SK-N-SH treated with all-trans-retinoic acid at 6 μM for 48 hours (cell line): ENCODE results near the gene ALPG.

Experiments used
- ATAC-seq: fragments of 200-7000 bp; cut with Tn5 transposase; 3 replicates; pipeline ENCODE4 v1.9.1; 2020; ENCODE audit warnings: mild to moderate bottlenecking, moderate library complexity
- ARNTL ChIP-seq: fragments of 450-650 bp; formaldehyde crosslinking; IDR thresholded peaks from 2 replicates; pipeline ENCODE4 v1.5.0; 2020; ENCODE audit warnings: low read depth, mild to moderate bottlenecking, moderate library complexity, borderline replicate concordance
- BACH2 ChIP-seq: fragments of 250-450 bp; sonication (Bioruptor Pico); IDR thresholded peaks from 2 replicates; pipeline ENCODE4 v1.9.0; 2021; ENCODE audit warnings: mild to moderate bottlenecking, borderline replicate concordance
- ESRRG ChIP-seq: fragments of 250-450 bp; sonication (Bioruptor Pico); IDR thresholded peaks from 2 replicates; pipeline ENCODE4 v1.6.1; 2021; ENCODE audit warnings: mild to moderate bottlenecking
- GLIS3 ChIP-seq: fragments of 250-450 bp; sonication (Bioruptor Pico); IDR thresholded peaks from 2 replicates; pipeline ENCODE4 v1.5.0; 2020; ENCODE audit warnings: mild to moderate bottlenecking, moderate library complexity
- ISL1 ChIP-seq: fragments of 250-450 bp; sonication (Bioruptor Pico); IDR thresholded peaks from 2 replicates; pipeline ENCODE4 v2.1.2; 2022; ENCODE audit warnings: mild to moderate bottlenecking, moderate library complexity
- OSR1 ChIP-seq: fragments of 250-450 bp; sonication (Bioruptor Pico); IDR thresholded peaks from 2 replicates; pipeline ENCODE4 v1.8.0; 2022; ENCODE audit warnings: moderate library complexity, mild to moderate bottlenecking, inconsistent platforms
- RARB ChIP-seq: fragments of 250-450 bp; sonication (Bioruptor Pico); IDR thresholded peaks from 2 replicates; pipeline ENCODE4 v1.8.0; 2021; ENCODE audit warnings: mild to moderate bottlenecking, moderate library complexity
- SNAI2 ChIP-seq: fragments of 250-450 bp; sonication (Bioruptor Pico); IDR thresholded peaks from 2 replicates; pipeline ENCODE4 v1.5.0; 2020; ENCODE audit warnings: mild to moderate bottlenecking, moderate library complexity
- TCF4 ChIP-seq: fragments of 250-450 bp; sonication (Bioruptor Pico); IDR thresholded peaks from 2 replicates; pipeline ENCODE4 v1.8.0; 2021; ENCODE audit warnings: mild to moderate bottlenecking, moderate library complexity, borderline replicate concordance
- TOX ChIP-seq: fragments of 250-450 bp; sonication (Bioruptor Pico); IDR thresholded peaks from 2 replicates; pipeline ENCODE4 v1.8.0; 2021; ENCODE audit warnings: mild to moderate bottlenecking, moderate library complexity, borderline replicate concordance
- ZC3H10 ChIP-seq: fragments of 250-450 bp; sonication (Bioruptor Pico); IDR thresholded peaks from 2 replicates; pipeline ENCODE4 v1.5.1; 2021; ENCODE audit warnings: mild to moderate bottlenecking, moderate library complexity
- ZFP3 ChIP-seq: fragments of 250-450 bp; sonication (Bioruptor Pico); IDR thresholded peaks from 2 replicates; pipeline ENCODE4 v1.5.0; 2020; ENCODE audit warnings: mild to moderate bottlenecking, moderate library complexity
- ZFP30 ChIP-seq: fragments of 450-650 bp; formaldehyde crosslinking; IDR thresholded peaks from 2 replicates; pipeline ENCODE4 v1.5.0; 2022; ENCODE audit warnings: mild to moderate bottlenecking, moderate library complexity
- ZNF565 ChIP-seq: fragments of 450-650 bp; formaldehyde crosslinking; conservative IDR thresholded peaks from 2 replicates; pipeline ENCODE4 v1.5.0; 2020; ENCODE audit warnings: low read depth, mild to moderate bottlenecking, moderate library complexity
- TF ChIP-seq, protein P1 (sequence below): fragments of 250-450 bp; sonication (Bioruptor Pico); IDR thresholded peaks from 2 replicates; pipeline ENCODE4 v1.8.0; 2020; ENCODE audit warnings: mild to moderate bottlenecking, moderate library complexity, borderline replicate concordance
- TF ChIP-seq, protein P2 (sequence below): fragments of 250-450 bp; sonication (Bioruptor Pico); IDR thresholded peaks from 2 replicates; pipeline ENCODE4 v1.5.0; 2020; ENCODE audit warnings: mild to moderate bottlenecking, moderate library complexity
- TF ChIP-seq, protein P3 (sequence below): fragments of 250-450 bp; sonication (Bioruptor Pico); IDR thresholded peaks from 2 replicates; pipeline ENCODE4 v1.5.1; 2020; ENCODE audit warnings: low read depth, mild to moderate bottlenecking, moderate library complexity
- TF ChIP-seq, protein P4 (sequence below): fragments of 250-450 bp; sonication (Bioruptor Pico); IDR thresholded peaks from 2 replicates; pipeline ENCODE4 v1.8.0; 2021; ENCODE audit warnings: low read depth, mild to moderate bottlenecking, moderate library complexity, borderline replicate concordance
- TF ChIP-seq, protein P5 (sequence below): fragments of 250-450 bp; sonication (Bioruptor Pico); IDR thresholded peaks from 2 replicates; pipeline ENCODE4 v1.5.1; 2021; ENCODE audit warnings: mild to moderate bottlenecking, moderate library complexity

Gene ALPG

DNA sequence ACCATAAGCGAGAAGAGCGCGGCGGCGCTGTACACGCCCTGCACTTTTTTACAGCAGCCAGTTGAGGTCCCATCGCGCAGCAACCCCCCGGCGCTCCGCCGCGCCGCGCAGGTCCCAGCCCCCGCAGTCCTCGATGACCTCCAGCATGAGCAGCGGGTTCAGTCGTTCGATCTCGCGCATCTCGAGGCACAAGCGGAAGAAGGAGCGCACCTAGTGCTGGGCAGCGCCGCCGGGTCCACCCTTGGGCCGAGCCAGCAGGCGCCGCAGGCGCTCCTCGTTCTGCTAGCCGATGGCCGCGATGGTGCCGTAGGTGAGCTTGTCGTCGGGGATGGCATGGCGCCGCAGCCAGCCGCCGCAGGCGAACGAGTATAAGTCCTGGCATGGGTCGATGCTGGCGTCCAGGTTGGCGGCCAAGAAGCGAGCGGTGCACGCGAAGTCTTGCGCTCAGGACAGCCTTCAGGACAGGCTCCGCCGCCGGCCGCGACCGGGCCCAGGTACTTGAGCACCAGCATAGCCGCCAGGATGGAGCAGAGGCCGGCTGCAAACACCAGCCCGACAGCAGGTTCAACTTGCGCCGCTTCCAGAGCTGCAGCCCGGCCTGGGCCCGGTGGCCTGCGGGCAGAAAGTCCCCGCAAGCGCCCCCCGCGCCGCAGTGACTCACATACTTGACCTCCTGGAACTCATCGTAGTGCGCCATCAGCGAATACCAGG lies 19.7 kb upstream of the ALPG start:
- TF ChIP-seq ZFP3 (CRISPR knock-in tag) (no peak), GLIS3 (CRISPR knock-in tag) (no peak)
- TF ChIP-seq, protein P1, sequence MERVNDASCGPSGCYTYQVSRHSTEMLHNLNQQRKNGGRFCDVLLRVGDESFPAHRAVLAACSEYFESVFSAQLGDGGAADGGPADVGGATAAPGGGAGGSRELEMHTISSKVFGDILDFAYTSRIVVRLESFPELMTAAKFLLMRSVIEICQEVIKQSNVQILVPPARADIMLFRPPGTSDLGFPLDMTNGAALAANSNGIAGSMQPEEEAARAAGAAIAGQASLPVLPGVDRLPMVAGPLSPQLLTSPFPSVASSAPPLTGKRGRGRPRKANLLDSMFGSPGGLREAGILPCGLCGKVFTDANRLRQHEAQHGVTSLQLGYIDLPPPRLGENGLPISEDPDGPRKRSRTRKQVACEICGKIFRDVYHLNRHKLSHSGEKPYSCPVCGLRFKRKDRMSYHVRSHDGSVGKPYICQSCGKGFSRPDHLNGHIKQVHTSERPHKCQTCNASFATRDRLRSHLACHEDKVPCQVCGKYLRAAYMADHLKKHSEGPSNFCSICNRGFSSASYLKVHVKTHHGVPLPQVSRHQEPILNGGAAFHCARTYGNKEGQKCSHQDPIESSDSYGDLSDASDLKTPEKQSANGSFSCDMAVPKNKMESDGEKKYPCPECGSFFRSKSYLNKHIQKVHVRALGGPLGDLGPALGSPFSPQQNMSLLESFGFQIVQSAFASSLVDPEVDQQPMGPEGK (CRISPR knock-in tag) = no peak
- peak; percentile 22 for ATAC-seq

DNA sequence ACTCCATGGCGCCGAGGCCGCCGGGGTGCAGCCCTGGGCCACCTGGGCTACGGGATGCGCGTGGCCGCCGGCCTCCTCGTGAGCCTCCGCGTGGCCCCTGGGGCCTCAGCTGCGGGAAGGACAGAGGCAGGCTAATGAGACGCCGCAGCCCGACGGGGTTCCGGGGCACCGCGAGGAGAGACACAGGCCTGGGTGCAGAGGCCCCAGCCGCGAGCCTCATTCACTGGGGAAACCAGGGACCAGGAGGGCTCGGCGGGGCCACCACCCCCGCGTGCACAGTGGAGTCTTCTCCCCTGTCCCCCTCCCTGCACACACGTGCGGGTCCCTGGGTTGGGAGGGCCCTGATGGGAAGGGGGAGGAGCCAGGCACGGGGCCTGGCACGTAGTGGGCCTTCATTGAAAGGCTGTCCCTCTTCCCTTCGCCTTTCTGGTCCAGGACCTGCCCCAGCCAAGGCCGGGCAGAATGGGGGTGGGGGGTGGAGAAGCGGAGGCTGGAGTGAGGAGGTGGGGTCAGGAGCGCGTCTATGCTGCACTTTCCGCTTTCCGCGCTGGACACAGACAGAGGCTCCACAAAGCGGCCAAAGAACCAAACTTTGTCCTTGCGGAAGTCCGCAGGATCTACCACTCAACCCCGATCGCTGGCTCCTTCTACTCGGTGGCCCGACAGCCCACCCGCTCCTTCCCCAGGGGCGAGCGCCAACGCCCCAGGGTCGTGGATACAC lies 19.0 kb upstream of the ALPG start:
- peak; percentile 18; the same call in 1 of the 3 replicates for ATAC-seq
- no peak for TF ChIP-seq ZFP3 (CRISPR knock-in tag)
- no peak for TF ChIP-seq ISL1 (CRISPR knock-in tag)
- TF ChIP-seq, protein P2, sequence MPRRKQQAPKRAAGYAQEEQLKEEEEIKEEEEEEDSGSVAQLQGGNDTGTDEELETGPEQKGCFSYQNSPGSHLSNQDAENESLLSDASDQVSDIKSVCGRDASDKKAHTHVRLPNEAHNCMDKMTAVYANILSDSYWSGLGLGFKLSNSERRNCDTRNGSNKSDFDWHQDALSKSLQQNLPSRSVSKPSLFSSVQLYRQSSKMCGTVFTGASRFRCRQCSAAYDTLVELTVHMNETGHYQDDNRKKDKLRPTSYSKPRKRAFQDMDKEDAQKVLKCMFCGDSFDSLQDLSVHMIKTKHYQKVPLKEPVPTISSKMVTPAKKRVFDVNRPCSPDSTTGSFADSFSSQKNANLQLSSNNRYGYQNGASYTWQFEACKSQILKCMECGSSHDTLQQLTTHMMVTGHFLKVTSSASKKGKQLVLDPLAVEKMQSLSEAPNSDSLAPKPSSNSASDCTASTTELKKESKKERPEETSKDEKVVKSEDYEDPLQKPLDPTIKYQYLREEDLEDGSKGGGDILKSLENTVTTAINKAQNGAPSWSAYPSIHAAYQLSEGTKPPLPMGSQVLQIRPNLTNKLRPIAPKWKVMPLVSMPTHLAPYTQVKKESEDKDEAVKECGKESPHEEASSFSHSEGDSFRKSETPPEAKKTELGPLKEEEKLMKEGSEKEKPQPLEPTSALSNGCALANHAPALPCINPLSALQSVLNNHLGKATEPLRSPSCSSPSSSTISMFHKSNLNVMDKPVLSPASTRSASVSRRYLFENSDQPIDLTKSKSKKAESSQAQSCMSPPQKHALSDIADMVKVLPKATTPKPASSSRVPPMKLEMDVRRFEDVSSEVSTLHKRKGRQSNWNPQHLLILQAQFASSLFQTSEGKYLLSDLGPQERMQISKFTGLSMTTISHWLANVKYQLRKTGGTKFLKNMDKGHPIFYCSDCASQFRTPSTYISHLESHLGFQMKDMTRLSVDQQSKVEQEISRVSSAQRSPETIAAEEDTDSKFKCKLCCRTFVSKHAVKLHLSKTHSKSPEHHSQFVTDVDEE (CRISPR knock-in tag) = no peak
- TF ChIP-seq TOX (CRISPR knock-in tag) = no peak
- TF ChIP-seq ARNTL = no peak
- TF ChIP-seq, protein P3, sequence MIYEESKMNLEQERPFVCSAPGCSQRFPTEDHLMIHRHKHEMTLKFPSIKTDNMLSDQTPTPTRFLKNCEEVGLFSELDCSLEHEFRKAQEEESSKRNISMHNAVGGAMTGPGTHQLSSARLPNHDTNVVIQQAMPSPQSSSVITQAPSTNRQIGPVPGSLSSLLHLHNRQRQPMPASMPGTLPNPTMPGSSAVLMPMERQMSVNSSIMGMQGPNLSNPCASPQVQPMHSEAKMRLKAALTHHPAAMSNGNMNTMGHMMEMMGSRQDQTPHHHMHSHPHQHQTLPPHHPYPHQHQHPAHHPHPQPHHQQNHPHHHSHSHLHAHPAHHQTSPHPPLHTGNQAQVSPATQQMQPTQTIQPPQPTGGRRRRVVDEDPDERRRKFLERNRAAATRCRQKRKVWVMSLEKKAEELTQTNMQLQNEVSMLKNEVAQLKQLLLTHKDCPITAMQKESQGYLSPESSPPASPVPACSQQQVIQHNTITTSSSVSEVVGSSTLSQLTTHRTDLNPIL (CRISPR knock-in tag) = no peak
- no peak for TF ChIP-seq ZFP30 (CRISPR knock-in tag)
- TF ChIP-seq ZC3H10 (CRISPR knock-in tag) = no peak
- TF ChIP-seq, protein P4, sequence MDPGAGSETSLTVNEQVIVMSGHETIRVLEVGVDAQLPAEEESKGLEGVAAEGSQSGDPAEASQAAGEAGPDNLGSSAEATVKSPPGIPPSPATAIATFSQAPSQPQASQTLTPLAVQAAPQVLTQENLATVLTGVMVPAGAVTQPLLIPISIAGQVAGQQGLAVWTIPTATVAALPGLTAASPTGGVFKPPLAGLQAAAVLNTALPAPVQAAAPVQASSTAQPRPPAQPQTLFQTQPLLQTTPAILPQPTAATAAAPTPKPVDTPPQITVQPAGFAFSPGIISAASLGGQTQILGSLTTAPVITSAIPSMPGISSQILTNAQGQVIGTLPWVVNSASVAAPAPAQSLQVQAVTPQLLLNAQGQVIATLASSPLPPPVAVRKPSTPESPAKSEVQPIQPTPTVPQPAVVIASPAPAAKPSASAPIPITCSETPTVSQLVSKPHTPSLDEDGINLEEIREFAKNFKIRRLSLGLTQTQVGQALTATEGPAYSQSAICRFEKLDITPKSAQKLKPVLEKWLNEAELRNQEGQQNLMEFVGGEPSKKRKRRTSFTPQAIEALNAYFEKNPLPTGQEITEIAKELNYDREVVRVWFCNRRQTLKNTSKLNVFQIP = no peak
- no peak for TF ChIP-seq RARB
- no peak for TF ChIP-seq OSR1 (CRISPR knock-in tag)
- no peak for TF ChIP-seq SNAI2 (CRISPR knock-in tag)
- no peak for TF ChIP-seq TCF4
- TF ChIP-seq GLIS3 (CRISPR knock-in tag) = no peak
- TF ChIP-seq, protein P1 (CRISPR knock-in tag) = no peak
- TF ChIP-seq, protein P5, sequence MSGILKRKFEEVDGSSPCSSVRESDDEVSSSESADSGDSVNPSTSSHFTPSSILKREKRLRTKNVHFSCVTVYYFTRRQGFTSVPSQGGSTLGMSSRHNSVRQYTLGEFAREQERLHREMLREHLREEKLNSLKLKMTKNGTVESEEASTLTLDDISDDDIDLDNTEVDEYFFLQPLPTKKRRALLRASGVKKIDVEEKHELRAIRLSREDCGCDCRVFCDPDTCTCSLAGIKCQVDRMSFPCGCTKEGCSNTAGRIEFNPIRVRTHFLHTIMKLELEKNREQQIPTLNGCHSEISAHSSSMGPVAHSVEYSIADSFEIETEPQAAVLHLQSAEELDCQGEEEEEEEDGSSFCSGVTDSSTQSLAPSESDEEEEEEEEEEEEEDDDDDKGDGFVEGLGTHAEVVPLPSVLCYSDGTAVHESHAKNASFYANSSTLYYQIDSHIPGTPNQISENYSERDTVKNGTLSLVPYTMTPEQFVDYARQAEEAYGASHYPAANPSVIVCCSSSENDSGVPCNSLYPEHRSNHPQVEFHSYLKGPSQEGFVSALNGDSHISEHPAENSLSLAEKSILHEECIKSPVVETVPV (CRISPR knock-in tag) = no peak
- no peak for TF ChIP-seq ESRRG (CRISPR knock-in tag)
- TF ChIP-seq ZNF565 = no peak
- no peak for TF ChIP-seq BACH2 (CRISPR knock-in tag)
